Measurements from ENCODE around the gene CLEC2B. TPM values are rescaled to one million over a fixed set of nuclear protein-coding genes. Genes with fewer than 3 reads are reported as not detected.

CLEC2B gene
- total and polyA plus RNA-seq, 7 donors, result 6.0 to 19.6 (median 10.8) TPM

- Histone ChIP-seq H3K4me3 (no peak overlapping the region), H3K27me3 (no peaks in the 10 kb centered on the region), H3K4me1 (no peaks in the 10 kb centered on the region), H3K36me3 (no peaks in the 10 kb centered on the region), H3K9me3 (no peaks in the 10 kb centered on the region), H3K27ac (no peak overlapping the region)
- WGBS, 2 donors, result 70 to 79% methylated on average over 4 of the region's 4 CpGs
- intact Hi-C loops (cut with DNase I), result no loop called here
- no peak for DNase-seq
- TF ChIP-seq EP300 (IDR thresholded peaks at IDR 0.05) (no peak), POLR2AphosphoS5 (IDR thresholded peaks at IDR 0.05) (no peak), POLR2A (IDR thresholded peaks at IDR 0.05) (no peak)
- TF ChIP-seq, protein P1, sequence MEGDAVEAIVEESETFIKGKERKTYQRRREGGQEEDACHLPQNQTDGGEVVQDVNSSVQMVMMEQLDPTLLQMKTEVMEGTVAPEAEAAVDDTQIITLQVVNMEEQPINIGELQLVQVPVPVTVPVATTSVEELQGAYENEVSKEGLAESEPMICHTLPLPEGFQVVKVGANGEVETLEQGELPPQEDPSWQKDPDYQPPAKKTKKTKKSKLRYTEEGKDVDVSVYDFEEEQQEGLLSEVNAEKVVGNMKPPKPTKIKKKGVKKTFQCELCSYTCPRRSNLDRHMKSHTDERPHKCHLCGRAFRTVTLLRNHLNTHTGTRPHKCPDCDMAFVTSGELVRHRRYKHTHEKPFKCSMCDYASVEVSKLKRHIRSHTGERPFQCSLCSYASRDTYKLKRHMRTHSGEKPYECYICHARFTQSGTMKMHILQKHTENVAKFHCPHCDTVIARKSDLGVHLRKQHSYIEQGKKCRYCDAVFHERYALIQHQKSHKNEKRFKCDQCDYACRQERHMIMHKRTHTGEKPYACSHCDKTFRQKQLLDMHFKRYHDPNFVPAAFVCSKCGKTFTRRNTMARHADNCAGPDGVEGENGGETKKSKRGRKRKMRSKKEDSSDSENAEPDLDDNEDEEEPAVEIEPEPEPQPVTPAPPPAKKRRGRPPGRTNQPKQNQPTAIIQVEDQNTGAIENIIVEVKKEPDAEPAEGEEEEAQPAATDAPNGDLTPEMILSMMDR (IDR thresholded peaks at IDR 0.05), result no peak
These were observed 59.8 kb downstream of the CLEC2B start for GRCh38 chr12:9809338-9809737.

- no peak overlapping the region for H3K4me3 ChIP-seq
- intact Hi-C loops (cut with DNase I), result no loop called here
- no peak overlapping the region for H3K27ac ChIP-seq
- H3K27me3 ChIP-seq, result no peaks in the 10 kb centered on the region
- H3K9me3 ChIP-seq, result no peaks in the 10 kb centered on the region
- no peaks in the 10 kb centered on the region for H3K4me1 ChIP-seq
- DNase-seq, result no peak
- H3K36me3 ChIP-seq, result no peaks in the 10 kb centered on the region
- 60 to 74% methylated on average over 3 of the region's 3 CpGs for whole genome bisulfite sequencing, 2 donors
- TF ChIP-seq, protein P1 (IDR thresholded peaks at IDR 0.05), result no peak
- TF ChIP-seq POLR2AphosphoS5 (IDR thresholded peaks at IDR 0.05), result no peak
- no peak for TF ChIP-seq EP300 (IDR thresholded peaks at IDR 0.05)
- TF ChIP-seq POLR2A (IDR thresholded peaks at IDR 0.05), result no peak
These were observed 60.6 kb downstream of the CLEC2B start for GRCh38 chr12:9808504-9808903.

DNA sequence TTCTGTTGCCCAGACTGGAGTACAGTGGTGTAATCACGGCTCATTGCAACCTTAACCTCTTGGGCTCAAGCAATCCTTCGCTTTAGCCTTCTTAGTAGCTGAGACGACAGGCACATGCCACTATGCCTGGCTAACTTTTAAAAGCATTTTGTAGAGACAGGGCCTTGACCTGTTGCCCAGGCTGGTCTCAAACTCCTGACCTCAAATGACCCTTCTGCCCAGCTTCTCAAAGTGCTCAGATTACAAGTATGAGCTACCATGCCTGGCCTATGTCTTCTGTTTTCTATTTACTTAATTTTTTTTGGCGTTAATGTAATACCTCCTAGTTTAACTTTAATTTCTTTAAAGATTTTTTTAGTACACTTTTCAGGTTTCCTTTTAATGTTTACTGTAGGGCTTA is 62.4 kb downstream of the CLEC2B start:
- Histone ChIP-seq H3K27me3 (no peaks in the 10 kb centered on the region), H3K9me3 (no peaks in the 10 kb centered on the region), H3K4me3 (no peak overlapping the region), H3K36me3 (no peaks in the 10 kb centered on the region), H3K4me1 (no peaks in the 10 kb centered on the region), H3K27ac (no peak overlapping the region)
- intact Hi-C loops (cut with DNase I), result no loop called here
- no peak for TF ChIP-seq EP300 (IDR thresholded peaks at IDR 0.05)
- TF ChIP-seq POLR2AphosphoS5 (IDR thresholded peaks at IDR 0.05), result no peak
- TF ChIP-seq POLR2A (IDR thresholded peaks at IDR 0.05), result no peak
- TF ChIP-seq, protein P1 (IDR thresholded peaks at IDR 0.05), result no peak
- DNase-seq, result no peak
- 84 to 85% methylated on average over 4 of the region's 4 CpGs for WGBS, 2 donors

GRCh38 chr12:9805883-9806282 is 63.3 kb downstream of the CLEC2B start:
- intact Hi-C loops (cut with DNase I), result no loop called here
- no peak for TF ChIP-seq EP300 (IDR thresholded peaks at IDR 0.05)
- TF ChIP-seq, protein P1 (IDR thresholded peaks at IDR 0.05), result no peak
- TF ChIP-seq POLR2AphosphoS5 (IDR thresholded peaks at IDR 0.05), result no peak
- TF ChIP-seq POLR2A (IDR thresholded peaks at IDR 0.05), result no peak
- Histone ChIP-seq H3K36me3 (no peaks in the 10 kb centered on the region), H3K4me1 (no peaks in the 10 kb centered on the region), H3K27ac (no peak overlapping the region), H3K9me3 (no peaks in the 10 kb centered on the region), H3K27me3 (no peaks in the 10 kb centered on the region), H3K4me3 (no peak overlapping the region)
- DNase-seq, result no peak
- 92 to 93% methylated on average over 2 of the region's 2 CpGs for WGBS, 2 donors

Other genes with a start within 250 kb of the CLEC2B start
- 10 to 100 TPM in 1 of 4 donors, 1 to 10 TPM in 3; 6.4 to 18.6 (median 8.8) TPM for gene CLEC2D, start 199.6 kb downstream of the CLEC2B start, total RNA-seq
- 10 to 100 TPM in 1 of 3 donors, 1 to 10 TPM in 1, under 1 TPM in 1; 0.69 to 24.0 (median 1.2) TPM for gene CLEC2D, start 199.6 kb downstream of the CLEC2B start, polyA plus RNA-seq
- gene CLECL1, start 136.3 kb downstream of the CLEC2B start, total RNA-seq, result not detected
- gene CLECL1, start 136.3 kb downstream of the CLEC2B start, polyA plus RNA-seq, result 1 to 10 TPM in 1 of 3 donors, not detected in 2; 4.5 TPM
- gene CD69, start 108.5 kb downstream of the CLEC2B start, total RNA-seq, result 1 to 10 TPM; 2.7 to 7.8 (median 3.6) TPM
- gene CD69, start 108.5 kb downstream of the CLEC2B start, polyA plus RNA-seq, result 10 to 100 TPM in 1 of 3 donors, 1 to 10 TPM in 2; 2.3 to 31.4 (median 3.0) TPM
- 1 to 10 TPM in 2 of 4 donors, not detected in 2; 2.1 to 2.2 TPM for gene KLRF1, start 41.9 kb downstream of the CLEC2B start, total RNA-seq
- 1 to 10 TPM in 1 of 3 donors, under 1 TPM in 1, not detected in 1; 0.35 to 1.2 TPM for gene KLRF1, start 41.9 kb downstream of the CLEC2B start, polyA plus RNA-seq
- gene KLRF2, start 12.1 kb upstream of the CLEC2B start, total RNA-seq, result not detected
- not detected for gene KLRF2, start 12.1 kb upstream of the CLEC2B start, polyA plus RNA-seq
- not detected for gene CLEC2A, start 63.0 kb upstream of the CLEC2B start, total RNA-seq
- gene CLEC2A, start 63.0 kb upstream of the CLEC2B start, polyA plus RNA-seq, result not detected
- 1 to 10 TPM in 2 of 4 donors, under 1 TPM in 1, not detected in 1; 0.82 to 8.3 (median 1.4) TPM for gene CLEC12A, start 102.1 kb upstream of the CLEC2B start, total RNA-seq
- 1 to 10 TPM in 2 of 3 donors, not detected in 1; 2.4 to 2.9 TPM for gene CLEC12A, start 102.1 kb upstream of the CLEC2B start, polyA plus RNA-seq
- not detected for gene CLEC1B, start 129.8 kb upstream of the CLEC2B start, total RNA-seq
- not detected for gene CLEC1B, start 129.8 kb upstream of the CLEC2B start, polyA plus RNA-seq
- gene CLEC12B, start 141.3 kb upstream of the CLEC2B start, total RNA-seq, result not detected
- under 1 TPM in 1 of 3 donors, not detected in 2; 0.12 TPM for gene CLEC12B, start 141.3 kb upstream of the CLEC2B start, polyA plus RNA-seq
- not detected for gene CLEC9A, start 161.3 kb upstream of the CLEC2B start, total RNA-seq
- gene CLEC9A, start 161.3 kb upstream of the CLEC2B start, polyA plus RNA-seq, result 1 to 10 TPM in 1 of 3 donors, under 1 TPM in 1, not detected in 1; 0.46 to 1.5 TPM
- gene CLEC1A, start 229.6 kb upstream of the CLEC2B start, total RNA-seq, result 1 to 10 TPM; 1.1 to 4.8 (median 2.3) TPM
- 1 to 10 TPM in 1 of 3 donors, not detected in 2; 2.0 TPM for gene CLEC1A, start 229.6 kb upstream of the CLEC2B start, polyA plus RNA-seq